ENCODE data around the gene BCL2A1. TPM values are rescaled to one million over a fixed set of nuclear protein-coding genes. Genes with fewer than 3 reads are reported as not detected.
A peak's percentile ranks its signal among the peaks of the same experiment; 100 is the strongest.
"Not testable (repeated sequence)": the region's sequence is repeated elsewhere in the genome, so short reads cannot be mapped to it uniquely, and the experiment has no call there.

Gene BCL2A1
- total RNA-seq = 10 to 100 TPM; 32.7 to 77.0 TPM

- H3K36me3 Mint-ChIP-seq (ENCODE audit: low read depth) = peaks cover 44% of the 10 kb centered on the region
- H3K27ac Mint-ChIP-seq = peak within 1 kb of the TSS; percentile 96
- no peaks in the 10 kb centered on the region for H3K27me3 Mint-ChIP-seq
- H3K4me3 Mint-ChIP-seq = peak within 1 kb of the TSS; percentile 96
- H3K4me1 Mint-ChIP-seq = peaks cover 30% of the 10 kb centered on the region
- peak; percentile 74 for ATAC-seq (replicated peaks)
- H3K9me3 Mint-ChIP-seq = peaks cover 4% of the 10 kb centered on the region
These were observed at the start of gene BCL2A1 for GRCh38 chr15:79970624-79971434. BCL2A1 (minus strand) TSS chr15:79971196; CDS start chr15:79971119, 77 bp downstream.

DNA sequence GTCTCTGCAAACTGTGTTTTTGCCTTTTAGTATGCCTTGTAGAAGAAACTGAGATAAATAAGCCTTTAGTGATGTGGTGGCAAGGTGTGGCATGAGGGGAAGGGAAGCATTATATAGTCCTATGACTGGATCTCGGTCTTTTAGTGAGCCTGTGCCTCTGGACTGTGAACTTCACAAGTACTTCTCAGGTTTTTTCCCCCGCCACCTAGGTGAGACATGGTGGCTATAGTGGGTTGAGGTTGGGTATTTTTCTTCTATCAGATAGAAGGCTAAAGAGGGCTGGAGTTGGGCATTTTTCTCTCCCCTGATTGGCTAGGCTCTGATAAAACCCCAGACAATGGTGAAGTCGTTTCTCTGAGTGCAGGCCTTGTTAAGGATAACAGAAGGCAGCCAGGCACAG lies 49.7 kb upstream of the BCL2A1 start:
- no peak for ATAC-seq (replicated peaks)
- Mint-ChIP-seq H3K4me3 (peak overlapping the region; percentile 16), H3K4me1 (no peaks in the 10 kb centered on the region), H3K9me3 (no peaks in the 10 kb centered on the region), H3K27ac (no peak overlapping the region), H3K36me3 (ENCODE audit: low read depth) (no peaks in the 10 kb centered on the region), H3K27me3 (peaks cover 8% of the 10 kb centered on the region)

DNA sequence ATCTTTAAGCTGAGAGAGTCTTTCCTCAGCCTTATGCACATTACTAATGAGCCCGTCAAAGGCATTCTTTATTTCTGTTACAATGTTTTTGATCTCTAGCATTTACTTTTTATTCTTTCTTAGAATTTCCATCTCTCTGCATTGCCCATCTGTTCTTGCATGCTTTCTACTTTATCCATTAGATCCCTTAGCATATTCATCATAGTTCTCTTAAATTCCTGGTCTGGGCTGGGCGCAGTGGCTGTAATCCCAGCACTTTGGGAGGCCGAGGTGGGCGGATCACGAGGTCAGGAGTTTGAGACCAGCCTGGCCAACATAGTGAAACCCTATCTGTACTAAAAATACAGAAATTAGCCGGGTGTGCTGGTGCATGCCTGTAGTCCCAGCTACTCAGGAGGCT lies 49.2 kb upstream of the BCL2A1 start:
- H3K4me3 Mint-ChIP-seq; H3K4me1 Mint-ChIP-seq; H3K27me3 Mint-ChIP-seq; ATAC-seq (replicated peaks); H3K36me3 Mint-ChIP-seq (ENCODE audit: low read depth); H3K27ac Mint-ChIP-seq; H3K9me3 Mint-ChIP-seq: not testable (repeated sequence)

DNA sequence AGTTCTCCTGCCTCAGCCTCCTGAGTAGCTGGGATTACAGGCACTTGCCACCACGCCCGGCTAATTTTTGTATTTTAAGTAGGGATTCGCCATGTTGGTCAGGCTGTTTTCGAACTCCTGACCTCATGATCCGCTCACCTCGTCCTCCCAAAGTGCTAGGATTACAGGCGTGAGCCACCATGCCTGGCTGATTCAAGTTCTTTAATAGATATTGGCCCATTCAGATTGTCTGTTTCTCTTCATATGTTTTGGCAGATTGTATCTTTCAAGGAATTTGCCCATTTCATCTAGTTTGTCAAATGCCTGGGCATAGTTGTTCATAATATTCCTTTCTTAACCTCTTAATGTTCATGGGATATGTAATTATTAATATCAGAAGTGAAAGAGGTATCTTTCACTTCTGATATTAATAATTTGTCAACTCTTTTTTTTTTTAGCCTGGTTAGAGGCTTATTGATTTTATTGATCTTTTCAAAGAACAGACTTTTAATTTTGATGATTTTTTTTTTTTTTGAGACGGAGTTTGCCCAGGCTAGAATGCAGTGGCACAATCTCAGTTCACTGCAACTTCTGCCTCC lies 48.3 kb upstream of the BCL2A1 start:
- H3K4me3 Mint-ChIP-seq = no peak overlapping the region
- no peaks in the 10 kb centered on the region for H3K9me3 Mint-ChIP-seq
- H3K27me3 Mint-ChIP-seq = peaks cover 8% of the 10 kb centered on the region
- ATAC-seq (replicated peaks) = no peak
- no peak overlapping the region for H3K27ac Mint-ChIP-seq
- H3K36me3 Mint-ChIP-seq (ENCODE audit: low read depth) = no peaks in the 10 kb centered on the region
- no peaks in the 10 kb centered on the region for H3K4me1 Mint-ChIP-seq

GRCh38 chr15:80017139-80017538 lies 46.1 kb upstream of the BCL2A1 start:
- H3K4me1 Mint-ChIP-seq; H3K4me3 Mint-ChIP-seq; H3K27ac Mint-ChIP-seq; H3K27me3 Mint-ChIP-seq; ATAC-seq (replicated peaks); H3K9me3 Mint-ChIP-seq; H3K36me3 Mint-ChIP-seq (ENCODE audit: low read depth): not testable (repeated sequence)

DNA sequence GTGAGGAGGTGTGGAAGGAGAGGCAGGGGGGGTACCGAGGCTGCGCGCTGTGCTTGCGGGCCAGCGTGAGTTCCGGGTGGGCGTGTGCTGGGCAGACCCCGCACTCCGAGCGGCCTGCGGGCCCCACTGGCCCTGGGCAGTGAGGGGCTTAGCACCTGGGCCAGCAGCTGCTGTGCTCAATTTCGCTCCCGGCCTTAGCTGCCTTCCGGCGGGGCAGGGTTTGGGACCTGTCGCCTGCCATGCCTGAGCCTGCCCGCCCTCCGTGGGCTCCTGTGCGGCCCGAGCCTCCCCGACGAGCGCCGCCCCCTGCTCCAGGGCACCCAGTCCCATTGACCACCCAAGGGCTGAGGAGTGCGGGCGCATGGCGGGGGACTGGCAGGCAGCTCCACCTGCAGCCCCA lies 45.5 kb upstream of the BCL2A1 start:
- not testable (repeated sequence) for H3K27ac Mint-ChIP-seq; H3K27me3 Mint-ChIP-seq; H3K4me1 Mint-ChIP-seq; H3K4me3 Mint-ChIP-seq; ATAC-seq (replicated peaks); H3K36me3 Mint-ChIP-seq (ENCODE audit: low read depth); H3K9me3 Mint-ChIP-seq

DNA sequence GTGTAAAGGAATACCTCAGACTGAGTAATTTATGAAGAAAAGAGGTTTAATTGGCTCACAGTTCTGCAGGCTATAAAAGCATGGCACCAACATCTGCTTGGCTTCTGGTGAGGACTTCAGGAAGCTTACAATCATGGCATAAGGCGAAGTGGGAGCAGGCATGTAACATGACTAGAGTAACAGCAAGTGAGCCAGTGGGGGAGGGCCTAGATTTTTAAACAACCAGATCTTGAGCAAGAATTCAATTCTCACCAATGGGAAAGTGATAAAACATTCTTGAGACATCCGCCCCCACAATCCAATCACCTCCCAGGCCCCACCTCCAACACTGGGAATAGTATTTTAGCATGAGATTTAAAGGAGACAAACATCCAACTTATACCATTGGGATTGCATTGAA lies 44.2 kb upstream of the BCL2A1 start:
- H3K9me3 Mint-ChIP-seq = no peaks in the 10 kb centered on the region
- no peak for ATAC-seq (replicated peaks)

GRCh38 chr15:80014186-80014585 lies 43.2 kb upstream of the BCL2A1 start:
- H3K27me3 Mint-ChIP-seq; H3K4me3 Mint-ChIP-seq; ATAC-seq (replicated peaks); H3K36me3 Mint-ChIP-seq (ENCODE audit: low read depth); H3K9me3 Mint-ChIP-seq; H3K27ac Mint-ChIP-seq: not testable (repeated sequence)
- peaks cover 12% of the 10 kb centered on the region for H3K4me1 Mint-ChIP-seq

More for the DNA sequence above, 44.2 kb upstream of the BCL2A1 start:
- H3K36me3 Mint-ChIP-seq (ENCODE audit: low read depth) = no peaks in the 10 kb centered on the region
- no peak overlapping the region for H3K4me3 Mint-ChIP-seq
- H3K27ac Mint-ChIP-seq = no peak overlapping the region
- H3K27me3 Mint-ChIP-seq = no peaks in the 10 kb centered on the region
- peaks cover 12% of the 10 kb centered on the region for H3K4me1 Mint-ChIP-seq

GRCh38 chr15:80012060-80012726 lies 41.2 kb upstream of the BCL2A1 start:
- Mint-ChIP-seq H3K36me3 (ENCODE audit: low read depth) (no peaks in the 10 kb centered on the region), H3K27ac (no peak overlapping the region), H3K9me3 (no peaks in the 10 kb centered on the region)

GRCh38 chr15:80011596-80011995 lies 40.6 kb upstream of the BCL2A1 start:
- Mint-ChIP-seq H3K4me1 (peaks cover 12% of the 10 kb centered on the region), H3K9me3 (no peaks in the 10 kb centered on the region), H3K27me3 (no peaks in the 10 kb centered on the region), H3K27ac (no peak overlapping the region), H3K4me3 (no peak overlapping the region), H3K36me3 (ENCODE audit: low read depth) (no peaks in the 10 kb centered on the region)
- no peak for ATAC-seq (replicated peaks)

More at GRCh38 chr15:80012060-80012726, 41.2 kb upstream of the BCL2A1 start:
- ATAC-seq (replicated peaks) = no peak
- no peaks in the 10 kb centered on the region for H3K27me3 Mint-ChIP-seq
- no peak overlapping the region for H3K4me3 Mint-ChIP-seq
- peaks cover 12% of the 10 kb centered on the region for H3K4me1 Mint-ChIP-seq

GRCh38 chr15:80011041-80011523 lies 40.1 kb upstream of the BCL2A1 start:
- H3K36me3 Mint-ChIP-seq (ENCODE audit: low read depth); H3K9me3 Mint-ChIP-seq; H3K27me3 Mint-ChIP-seq: not testable (repeated sequence)
- peak overlapping the region; percentile 71 for H3K27ac Mint-ChIP-seq
- peaks cover 12% of the 10 kb centered on the region for H3K4me1 Mint-ChIP-seq
- peak overlapping the region; percentile 36 for H3K4me3 Mint-ChIP-seq
- ATAC-seq (replicated peaks) = peak; percentile 72

- Mint-ChIP-seq H3K36me3 (ENCODE audit: low read depth) (no peaks in the 10 kb centered on the region), H3K4me1 (peaks cover 12% of the 10 kb centered on the region), H3K27me3 (no peaks in the 10 kb centered on the region), H3K9me3 (no peaks in the 10 kb centered on the region), H3K4me3 (peak overlapping the region; percentile 36), H3K27ac (peak overlapping the region; percentile 71)
- peak; percentile 6 for ATAC-seq (replicated peaks)
These were observed 39.2 kb upstream of the BCL2A1 start for GRCh38 chr15:80010131-80010673.

DNA sequence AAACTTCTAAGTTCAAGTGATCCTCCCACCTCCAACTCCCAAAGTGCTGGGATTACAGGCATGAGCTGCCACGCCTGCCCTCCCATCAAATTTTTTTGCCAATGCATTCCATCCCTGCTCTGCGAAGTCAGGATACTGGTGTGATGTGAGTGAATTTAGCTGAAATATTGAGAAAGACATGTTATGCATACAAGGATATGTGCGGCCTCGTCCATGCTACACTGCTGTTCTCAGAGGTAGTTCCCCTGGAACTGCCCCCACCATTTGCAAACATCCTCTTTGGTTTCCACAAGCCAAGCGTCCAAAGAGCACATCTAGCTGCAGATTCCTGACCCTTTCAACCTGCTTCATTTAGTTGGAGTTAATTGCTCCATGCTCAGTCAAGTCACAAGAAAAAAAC lies 36.5 kb upstream of the BCL2A1 start:
- H3K4me1 Mint-ChIP-seq = peaks cover 12% of the 10 kb centered on the region
- H3K9me3 Mint-ChIP-seq = no peaks in the 10 kb centered on the region
- no peak overlapping the region for H3K27ac Mint-ChIP-seq
- no peak for ATAC-seq (replicated peaks)
- H3K27me3 Mint-ChIP-seq = no peaks in the 10 kb centered on the region
- H3K4me3 Mint-ChIP-seq = no peak overlapping the region
- H3K36me3 Mint-ChIP-seq (ENCODE audit: low read depth) = no peaks in the 10 kb centered on the region

DNA sequence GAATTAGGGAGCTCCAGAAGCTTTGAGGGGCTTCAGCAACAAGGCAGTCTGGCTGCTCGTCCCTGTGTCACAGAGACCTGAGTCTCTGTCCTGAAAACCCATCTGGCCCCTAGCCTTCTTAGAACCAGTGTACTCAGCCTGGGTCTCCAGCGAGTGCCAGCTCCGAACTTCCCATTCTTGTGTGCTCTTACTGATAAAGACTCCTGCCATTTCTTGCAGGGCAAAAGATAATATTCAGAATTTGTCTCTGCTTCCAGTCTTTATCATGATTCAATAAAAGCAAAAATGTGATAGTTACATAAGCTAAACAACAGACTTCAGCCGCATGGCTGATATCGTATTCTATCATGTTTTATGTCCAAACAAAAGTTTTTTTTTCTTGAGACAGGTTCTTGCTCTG lies 36.0 kb upstream of the BCL2A1 start:
- Mint-ChIP-seq H3K36me3 (ENCODE audit: low read depth) (no peaks in the 10 kb centered on the region), H3K4me1 (peaks cover 12% of the 10 kb centered on the region), H3K27me3 (no peaks in the 10 kb centered on the region), H3K4me3 (no peak overlapping the region), H3K27ac (no peak overlapping the region), H3K9me3 (no peaks in the 10 kb centered on the region)
- no peak for ATAC-seq (replicated peaks)
